Loucy (cell line): Measurements from ENCODE around the gene FSTL4.

Experiments used
- H2AFZ ChIP-seq: fragments of 200-600 bp; sonication (generic); 2 replicates; pipeline ENCODE4 v1.6.0; 2016; ENCODE audit warnings: antibody characterized with exemption, mild to moderate bottlenecking, low read length, moderate library complexity
- H3F3A ChIP-seq: fragments of 200-600 bp; 2 replicates; pipeline ENCODE4 v1.6.0; 2016; ENCODE audit warnings: antibody characterized with exemption, low read depth, mild to moderate bottlenecking
- H3K27me3 ChIP-seq: fragments of 200-600 bp; sonication (generic); 2 replicates; pipeline ENCODE4 v1.6.1; 2014; ENCODE audit warnings: low read length, mild to moderate bottlenecking; ENCODE audit not compliant: insufficient read depth, poor library complexity, severe bottlenecking
- H3K36me3 ChIP-seq: fragments of 200-600 bp; sonication (generic); 2 replicates; pipeline ENCODE4 v1.6.1; 2016; ENCODE audit warnings: low read length; ENCODE audit not compliant: insufficient read depth
- H3K4me1 ChIP-seq: fragments of 200-600 bp; sonication (generic); 2 replicates; pipeline ENCODE4 v1.5.1; 2014; ENCODE audit warnings: low read length, mild to moderate bottlenecking; ENCODE audit not compliant: insufficient read depth, poor library complexity, severe bottlenecking
- H3K4me2 ChIP-seq: fragments of 200-600 bp; sonication (generic); 2 replicates; pipeline ENCODE4 v1.6.0; 2014; ENCODE audit warnings: antibody characterized with exemption, low read length, low read depth, mild to moderate bottlenecking; ENCODE audit not compliant: poor library complexity, severe bottlenecking
- H3K4me3 ChIP-seq: fragments of 200-600 bp; sonication (generic); 2 replicates; pipeline ENCODE4 v1.5.1; 2014; ENCODE audit warnings: low read length, mild to moderate bottlenecking, mixed read lengths; ENCODE audit not compliant: poor library complexity, severe bottlenecking
- H3K79me2 ChIP-seq: fragments of 200-600 bp; sonication (generic); 2 replicates; pipeline ENCODE4 v1.6.1; 2014; ENCODE audit warnings: low read length; ENCODE audit not compliant: insufficient read depth
- H3K9ac ChIP-seq: fragments of 200-600 bp; sonication (generic); 2 replicates; pipeline ENCODE4 v1.6.0; 2014; ENCODE audit warnings: mild to moderate bottlenecking, low read depth, low read length, moderate library complexity; ENCODE audit not compliant: poor library complexity, severe bottlenecking
- H3K9me2 ChIP-seq: fragments of 200-600 bp; sonication (generic); replicated peaks from 2 replicates; pipeline ENCODE4 v1.6.1; 2016; ENCODE audit warnings: low read depth, low read length, mixed read lengths
- H3K9me3 ChIP-seq: fragments of 200-600 bp; sonication (generic); 2 replicates; pipeline ENCODE4 v1.6.1; 2014; ENCODE audit warnings: mild to moderate bottlenecking, antibody characterized with exemption, low read length, low read depth; ENCODE audit not compliant: insufficient read depth
- H4K20me1 ChIP-seq: fragments of 200-600 bp; sonication (generic); 2 replicates; pipeline ENCODE4 v1.6.0; 2014; ENCODE audit warnings: antibody characterized with exemption, low read length, mild to moderate bottlenecking; ENCODE audit not compliant: insufficient read depth, poor library complexity, severe bottlenecking
- CTCF ChIP-seq: fragments of 200-600 bp; sonication (generic); conservative IDR thresholded peaks from 2 replicates; pipeline ENCODE4 v1.5.1; 2014; ENCODE audit warnings: mild to moderate bottlenecking, antibody characterized with exemption, low read length
- EZH2phosphoT487 ChIP-seq: fragments of 200-600 bp; IDR thresholded peaks from 2 replicates; pipeline ENCODE4 v1.6.1; 2018; ENCODE audit warnings: antibody characterized with exemption, mild to moderate bottlenecking, moderate library complexity, borderline replicate concordance

Gene FSTL4

DNA sequence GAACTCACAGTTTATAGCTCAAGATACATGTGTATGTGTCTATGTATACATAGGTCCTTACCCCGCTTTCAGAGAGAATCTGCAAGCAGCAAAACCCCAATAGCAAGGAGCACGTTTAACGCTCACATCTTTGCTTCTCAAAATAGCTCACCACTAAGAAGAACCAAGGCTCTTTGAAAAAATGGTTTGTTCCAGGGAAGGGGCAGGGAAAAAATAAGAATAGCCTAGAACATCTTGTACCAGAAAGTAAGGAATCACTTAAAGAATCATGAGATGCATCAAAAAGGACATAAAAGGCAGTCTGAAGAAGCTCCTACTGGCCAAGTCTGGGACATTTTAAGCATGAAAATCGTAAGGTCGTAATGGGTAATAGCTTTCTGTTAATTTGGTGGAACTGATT lies 196.4 kb downstream of the FSTL4 start:
- TF ChIP-seq EZH2phosphoT487 (no peak), CTCF (no peak)
- Histone ChIP-seq H3F3A (no peaks in the 10 kb centered on the region), H3K9ac (no peak overlapping the region), H3K9me2 (no peaks in the 10 kb centered on the region), H3K9me3 (no peaks in the 10 kb centered on the region), H4K20me1 (no peaks in the 10 kb centered on the region), H3K4me2 (no peak overlapping the region), H2AFZ (no peak overlapping the region), H3K4me3 (no peak overlapping the region), H3K36me3 (no peaks in the 10 kb centered on the region), H3K79me2 (no peaks in the 10 kb centered on the region), H3K4me1 (no peaks in the 10 kb centered on the region), H3K27me3 (no peaks in the 10 kb centered on the region)

- Histone ChIP-seq H3K4me3 (no peak overlapping the region), H3K79me2 (no peaks in the 10 kb centered on the region), H2AFZ (no peak overlapping the region), H3K4me2 (no peak overlapping the region), H3K36me3 (no peaks in the 10 kb centered on the region), H3K9me2 (no peaks in the 10 kb centered on the region), H3K4me1 (no peaks in the 10 kb centered on the region), H3F3A (no peaks in the 10 kb centered on the region), H3K9me3 (no peaks in the 10 kb centered on the region), H4K20me1 (no peaks in the 10 kb centered on the region), H3K9ac (no peak overlapping the region), H3K27me3 (no peaks in the 10 kb centered on the region)
- no peak for TF ChIP-seq CTCF
- no peak for TF ChIP-seq EZH2phosphoT487
Measured at GRCh38 chr5:133415506-133415905, 196.8 kb downstream of the FSTL4 start.

DNA sequence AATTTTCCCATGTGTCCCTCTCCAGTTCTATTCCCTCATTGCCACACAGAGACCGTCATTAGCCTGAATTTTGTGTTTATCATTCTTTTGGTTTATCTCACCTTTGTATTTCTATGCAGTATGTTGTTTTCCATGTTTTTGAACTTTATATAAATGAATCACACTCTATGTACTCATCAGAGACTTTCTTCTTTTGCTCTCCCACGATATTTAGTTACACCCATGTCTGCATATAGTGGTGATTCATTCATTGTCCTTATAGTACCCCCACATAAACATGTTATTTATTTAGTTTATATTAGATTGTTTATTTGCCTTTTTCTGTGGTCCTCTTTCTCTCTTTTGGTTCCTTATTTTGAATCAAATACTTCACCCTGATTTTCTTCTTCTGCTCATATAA lies 199.7 kb downstream of the FSTL4 start:
- H3K4me3 ChIP-seq = no peak overlapping the region
- no peak for TF ChIP-seq CTCF
- no peak for TF ChIP-seq EZH2phosphoT487
- no peak overlapping the region for H3K4me2 ChIP-seq
- H3K9me2 ChIP-seq = no peaks in the 10 kb centered on the region
- H3K27me3 ChIP-seq = no peaks in the 10 kb centered on the region
- H3K4me1 ChIP-seq = no peaks in the 10 kb centered on the region
- no peaks in the 10 kb centered on the region for H4K20me1 ChIP-seq
- no peak overlapping the region for H2AFZ ChIP-seq
- no peaks in the 10 kb centered on the region for H3K9me3 ChIP-seq
- no peaks in the 10 kb centered on the region for H3F3A ChIP-seq
- H3K9ac ChIP-seq = no peak overlapping the region
- no peaks in the 10 kb centered on the region for H3K36me3 ChIP-seq
- no peaks in the 10 kb centered on the region for H3K79me2 ChIP-seq
